ENCODE measurements around the gene TMEM131. TPM values are rescaled to one million over a fixed set of nuclear protein-coding genes. Genes with fewer than 3 reads are reported as not detected.

The TMEM131 gene
- total RNA-seq, 2 donors from 2014 or later, result 39.0 to 43.0 TPM

- Histone ChIP-seq H3K9ac (ENCODE audit: extremely low read depth, low read length, poor library complexity, severe bottlenecking) (no peak overlapping the region), H3K9me3 (ENCODE audit: control insufficient read depth, low read length) (peaks cover 20% of the 10 kb centered on the region), H3K4me3 (ENCODE audit: low read length) (no peak overlapping the region), H3K4me1 (ENCODE audit: control insufficient read depth, insufficient read depth, low read length) (no peaks in the 10 kb centered on the region), H3K36me3 (ENCODE audit: control insufficient read depth, insufficient read depth, low read length) (no peaks in the 10 kb centered on the region), H3K27ac (ENCODE audit: low read depth, low read length) (no peak overlapping the region), H3K27me3 (ENCODE audit: control insufficient read depth, insufficient read depth, low read length, poor library complexity, severe bottlenecking) (no peaks in the 10 kb centered on the region)
- H3K4me3 Mint-ChIP-seq, result no peak overlapping the region
- H3K9me3 Mint-ChIP-seq, result peaks cover 17% of the 10 kb centered on the region
- DNase-seq, result no peak
- H3K36me3 Mint-ChIP-seq (ENCODE audit: low read depth), result peaks cover 16% of the 10 kb centered on the region
- peaks cover 29% of the 10 kb centered on the region for H3K4me1 Mint-ChIP-seq
- H3K27me3 Mint-ChIP-seq (ENCODE audit: insufficient read depth), result no peaks in the 10 kb centered on the region
- no peak for TF ChIP-seq CTCF (conservative IDR thresholded peaks at IDR 0.05)
- no peak overlapping the region for H3K27ac Mint-ChIP-seq
- 93 to 94% methylated on average over 3 of the region's 4 CpGs for WGBS, 2 experiments (ENCODE audit: insufficient coverage in 1 of 2, insufficient read length in 1 of 2)
Measured at GRCh38 chr2:97969081-97970067, 26.4 kb downstream of the TMEM131 start.

- 93 to 94% methylated on average over 4 to 5 of the region's 7 CpGs for WGBS, 2 experiments (ENCODE audit: insufficient coverage in 1 of 2, insufficient read length in 1 of 2)
- H3K36me3 Mint-ChIP-seq (ENCODE audit: low read depth), result peaks cover 4% of the 10 kb centered on the region
- H3K27ac ChIP-seq (ENCODE audit: low read depth, low read length), result no peak overlapping the region
- DNase-seq, result no peak
- H3K4me1 Mint-ChIP-seq, result peaks cover 29% of the 10 kb centered on the region
- H3K27me3 ChIP-seq (ENCODE audit: control insufficient read depth, insufficient read depth, low read length, poor library complexity, severe bottlenecking), result no peaks in the 10 kb centered on the region
- TF ChIP-seq CTCF (conservative IDR thresholded peaks at IDR 0.05), result no peak
- H3K4me3 ChIP-seq (ENCODE audit: low read length), result no peak overlapping the region
- H3K9me3 Mint-ChIP-seq, result peaks cover 4% of the 10 kb centered on the region
- H3K9ac ChIP-seq (ENCODE audit: extremely low read depth, low read length, poor library complexity, severe bottlenecking), result no peak overlapping the region
- peaks cover 7% of the 10 kb centered on the region for H3K9me3 ChIP-seq (ENCODE audit: control insufficient read depth, low read length)
- no peaks in the 10 kb centered on the region for H3K36me3 ChIP-seq (ENCODE audit: control insufficient read depth, insufficient read depth, low read length)
- no peaks in the 10 kb centered on the region for H3K4me1 ChIP-seq (ENCODE audit: control insufficient read depth, insufficient read depth, low read length)
- H3K27me3 Mint-ChIP-seq (ENCODE audit: insufficient read depth), result no peaks in the 10 kb centered on the region
- no peak overlapping the region for H3K4me3 Mint-ChIP-seq
- no peak overlapping the region for H3K27ac Mint-ChIP-seq
Measured at GRCh38 chr2:97967931-97968627, 27.7 kb downstream of the TMEM131 start.

- Histone ChIP-seq H3K4me3 (ENCODE audit: low read length) (no peak overlapping the region), H3K36me3 (ENCODE audit: control insufficient read depth, insufficient read depth, low read length) (no peaks in the 10 kb centered on the region), H3K27ac (ENCODE audit: low read depth, low read length) (no peak overlapping the region), H3K27me3 (ENCODE audit: control insufficient read depth, insufficient read depth, low read length, poor library complexity, severe bottlenecking) (no peaks in the 10 kb centered on the region), H3K4me1 (ENCODE audit: control insufficient read depth, insufficient read depth, low read length) (no peaks in the 10 kb centered on the region), H3K9ac (ENCODE audit: extremely low read depth, low read length, poor library complexity, severe bottlenecking) (no peak overlapping the region), H3K9me3 (ENCODE audit: control insufficient read depth, low read length) (no peaks in the 10 kb centered on the region)
- no peaks in the 10 kb centered on the region for H3K27me3 Mint-ChIP-seq (ENCODE audit: insufficient read depth)
- H3K4me1 Mint-ChIP-seq, result peaks cover 29% of the 10 kb centered on the region
- no peak for DNase-seq
- peaks cover 2% of the 10 kb centered on the region for H3K9me3 Mint-ChIP-seq
- peaks cover 1% of the 10 kb centered on the region for H3K36me3 Mint-ChIP-seq (ENCODE audit: low read depth)
- no peak overlapping the region for H3K4me3 Mint-ChIP-seq
- no peak overlapping the region for H3K27ac Mint-ChIP-seq
- TF ChIP-seq CTCF (conservative IDR thresholded peaks at IDR 0.05), result no peak
Measured at GRCh38 chr2:97967216-97967592, 28.5 kb downstream of the TMEM131 start.

Measured in endodermal cell (in vitro differentiated cells).